ENCODE data around the gene PIK3R1.
"Not testable (repeated sequence)": the region's sequence is repeated elsewhere in the genome, so short reads cannot be mapped to it uniquely, and the experiment has no call there.

PIK3R1 gene

GRCh38 chr5:68194386-68194785 is 21.2 kb upstream of the PIK3R1 start:
- DNase-seq = no peak

- no peak for DNase-seq
Observed at GRCh38 chr5:68195137-68195536, 20.4 kb upstream of the PIK3R1 start.

GRCh38 chr5:68196876-68197275 is 18.7 kb upstream of the PIK3R1 start:
- DNase-seq = peak; percentile 19

GRCh38 chr5:68200288-68200687 is 15.3 kb upstream of the PIK3R1 start:
- DNase-seq = no peak

- not testable (repeated sequence) for DNase-seq
Observed at GRCh38 chr5:68210654-68211053, 4.9 kb upstream of the PIK3R1 start.

GRCh38 chr5:68214482-68215207 is 911 bp upstream of the PIK3R1 start:
- no peak for DNase-seq

- DNase-seq = no peak
Observed at GRCh38 chr5:68215898-68216244, 315 bp downstream of the PIK3R1 start.

GRCh38 chr5:68216245-68217046 is 890 bp downstream of the PIK3R1 start:
- peak; percentile 57 for DNase-seq

GRCh38 chr5:68217047-68217355 is 1.4 kb downstream of the PIK3R1 start:
- no peak for DNase-seq

GRCh38 chr5:68217528-68217927 is 2.0 kb downstream of the PIK3R1 start:
- no peak for DNase-seq

- DNase-seq = no peak
Observed at GRCh38 chr5:68219161-68219816, 3.7 kb downstream of the PIK3R1 start.

- no peak for DNase-seq
Observed at GRCh38 chr5:68220260-68220659, 4.7 kb downstream of the PIK3R1 start.

- no peak for DNase-seq
Observed at GRCh38 chr5:68220914-68221313, 5.4 kb downstream of the PIK3R1 start.

GRCh38 chr5:68221488-68221887 is 5.9 kb downstream of the PIK3R1 start:
- no peak for DNase-seq

GRCh38 chr5:68222310-68222709 is 6.8 kb downstream of the PIK3R1 start:
- no peak for DNase-seq

- no peak for DNase-seq
Observed at GRCh38 chr5:68222824-68223354, 7.3 kb downstream of the PIK3R1 start.

GRCh38 chr5:68223904-68224303 is 8.3 kb downstream of the PIK3R1 start:
- no peak for DNase-seq

GRCh38 chr5:68224509-68225187 is 9.1 kb downstream of the PIK3R1 start:
- DNase-seq = no peak

- no peak for DNase-seq
Observed at GRCh38 chr5:68225188-68225910, 9.8 kb downstream of the PIK3R1 start.

- no peak for DNase-seq
Observed at GRCh38 chr5:68225911-68226545, 10.5 kb downstream of the PIK3R1 start.

- DNase-seq = no peak
Observed at GRCh38 chr5:68226546-68227073, 11.1 kb downstream of the PIK3R1 start.

Measured in CD4-positive, alpha-beta T cell treated with Interleukin-17A for 1 hour (primary cell).